ENCODE results near the gene DNAJB8.

Gene DNAJB8

GRCh38 chr3:128466840-128467541 is at the start of gene DNAJB8:
DNAJB8 (minus strand) TSS chr3:128466890; CDS start chr3:128463245, 3,645 bp downstream.
- no peak for TF ChIP-seq CTCF (IDR thresholded peaks at IDR 0.05; ENCODE audit: low read depth, low read length, missing control alignments)
- no peak within 1 kb of the TSS for H3K4me3 ChIP-seq (replicated peaks; ENCODE audit: low read depth, low read length)
- no peak for DNase-seq (ENCODE audit: extremely low read depth, low read depth)

GRCh38 chr3:128515967-128516366 is 49.3 kb upstream of the DNAJB8 start:
- no peak for TF ChIP-seq CTCF (IDR thresholded peaks at IDR 0.05; ENCODE audit: low read depth, low read length, missing control alignments)
- H3K4me3 ChIP-seq (replicated peaks; ENCODE audit: low read depth, low read length), result no peak overlapping the region
- DNase-seq (ENCODE audit: extremely low read depth, low read depth), result no peak

GRCh38 chr3:128508852-128509251 is 42.2 kb upstream of the DNAJB8 start:
- H3K4me3 ChIP-seq (replicated peaks; ENCODE audit: low read depth, low read length), result no peak overlapping the region
- no peak for TF ChIP-seq CTCF (IDR thresholded peaks at IDR 0.05; ENCODE audit: low read depth, low read length, missing control alignments)
- no peak for DNase-seq (ENCODE audit: extremely low read depth, low read depth)

GRCh38 chr3:128506754-128507153 is 40.1 kb upstream of the DNAJB8 start:
- no peak overlapping the region for H3K4me3 ChIP-seq (replicated peaks; ENCODE audit: low read depth, low read length)
- no peak for DNase-seq (ENCODE audit: extremely low read depth, low read depth)
- TF ChIP-seq CTCF (IDR thresholded peaks at IDR 0.05; ENCODE audit: low read depth, low read length, missing control alignments), result no peak

GRCh38 chr3:128505771-128506170 is 39.1 kb upstream of the DNAJB8 start:
- no peak for DNase-seq (ENCODE audit: extremely low read depth, low read depth)
- H3K4me3 ChIP-seq (replicated peaks; ENCODE audit: low read depth, low read length), result no peak overlapping the region
- no peak for TF ChIP-seq CTCF (IDR thresholded peaks at IDR 0.05; ENCODE audit: low read depth, low read length, missing control alignments)

GRCh38 chr3:128504963-128505730 is 38.5 kb upstream of the DNAJB8 start:
- no peak for DNase-seq (ENCODE audit: extremely low read depth, low read depth)
- no peak overlapping the region for H3K4me3 ChIP-seq (replicated peaks; ENCODE audit: low read depth, low read length)
- no peak for TF ChIP-seq CTCF (IDR thresholded peaks at IDR 0.05; ENCODE audit: low read depth, low read length, missing control alignments)

All from HFF-Myc (cell line).